HEK293T (cell line): ENCODE measurements around the gene CALML6.
A peak's percentile ranks its signal among the peaks of the same experiment; 100 is the strongest.

Source experiments
- CTCF ChIA-PET: fragments of 350-600 bp; formaldehyde crosslinking; extraction: SDS; loops from one replicate; lab custom pipeline; 2021; ENCODE audit warnings: antibody characterized with exemption, inconsistent platforms; lab: Yijun Ruan, JAX
- POLR2A ChIA-PET: fragments of 350-600 bp; formaldehyde crosslinking; extraction: SDS; loops from one replicate; lab custom pipeline; 2020; ENCODE audit warnings: antibody characterized with exemption, inconsistent platforms; lab: Yijun Ruan, JAX
- DNase-seq: peaks from one replicate; pipeline ENCODE4 v3.0.0; 2012; ENCODE audit warnings: mixed read lengths; ENCODE audit errors: extremely low spot score
- ARNT ChIP-seq: fragments of 450-650 bp; IDR thresholded peaks from 2 replicates; pipeline ENCODE4 v1.6.1; 2017; ENCODE audit warnings: mild to moderate bottlenecking
- BHLHE40 ChIP-seq: fragments of 450-650 bp; IDR thresholded peaks from 2 replicates; pipeline ENCODE4 v1.6.1; 2016; ENCODE audit warnings: mild to moderate bottlenecking, moderate library complexity, borderline replicate concordance
- CTBP1 ChIP-seq: fragments of 450-650 bp; IDR thresholded peaks from 2 replicates; pipeline ENCODE4 v1.6.1; 2016; ENCODE audit warnings: borderline replicate concordance
- ELF4 ChIP-seq: fragments of 450-650 bp; IDR thresholded peaks from 2 replicates; pipeline ENCODE4 v1.6.1; 2017; ENCODE audit warnings: antibody characterized with exemption
- FOXA1 ChIP-seq: fragments of 450-650 bp; IDR thresholded peaks from 2 replicates; pipeline ENCODE4 v1.6.1; 2016; ENCODE audit warnings: mild to moderate bottlenecking
- FOXK2 ChIP-seq: fragments of 450-650 bp; IDR thresholded peaks from 2 replicates; pipeline ENCODE4 v1.6.1; 2016; ENCODE audit warnings: mild to moderate bottlenecking
- FOXM1 ChIP-seq: fragments of 450-650 bp; IDR thresholded peaks from 2 replicates; pipeline ENCODE4 v1.6.1; 2017; ENCODE audit warnings: mild to moderate bottlenecking, borderline replicate concordance
- HDGF ChIP-seq: fragments of 450-650 bp; IDR thresholded peaks from 2 replicates; pipeline ENCODE4 v1.6.1; 2017; ENCODE audit warnings: antibody characterized with exemption, borderline replicate concordance
- L3MBTL2 ChIP-seq: fragments of 450-650 bp; conservative IDR thresholded peaks from 2 replicates; pipeline ENCODE4 v1.6.1; 2016; ENCODE audit warnings: mild to moderate bottlenecking
- LEF1 ChIP-seq: fragments of 450-650 bp; IDR thresholded peaks from 2 replicates; pipeline ENCODE4 v1.6.1; 2017; ENCODE audit warnings: mild to moderate bottlenecking, borderline replicate concordance
- NFRKB ChIP-seq: fragments of 450-650 bp; IDR thresholded peaks from 2 replicates; pipeline ENCODE4 v1.6.1; 2016; ENCODE audit warnings: mild to moderate bottlenecking, moderate library complexity
- PKNOX1 ChIP-seq: fragments of 450-650 bp; IDR thresholded peaks from 2 replicates; pipeline ENCODE4 v1.6.1; 2016
- SP1 ChIP-seq: fragments of 450-650 bp; IDR thresholded peaks from 2 replicates; pipeline ENCODE4 v1.6.1; 2017
- SUZ12 ChIP-seq: fragments of 450-650 bp; IDR thresholded peaks from 2 replicates; pipeline ENCODE4 v1.6.1; 2016; ENCODE audit warnings: mild to moderate bottlenecking
- TARDBP ChIP-seq: fragments of 450-650 bp; IDR thresholded peaks from 2 replicates; pipeline ENCODE4 v1.6.1; 2016
- ZNF384 ChIP-seq: fragments of 450-650 bp; IDR thresholded peaks from 2 replicates; pipeline ENCODE4 v1.6.1; 2016

Gene CALML6

DNA sequence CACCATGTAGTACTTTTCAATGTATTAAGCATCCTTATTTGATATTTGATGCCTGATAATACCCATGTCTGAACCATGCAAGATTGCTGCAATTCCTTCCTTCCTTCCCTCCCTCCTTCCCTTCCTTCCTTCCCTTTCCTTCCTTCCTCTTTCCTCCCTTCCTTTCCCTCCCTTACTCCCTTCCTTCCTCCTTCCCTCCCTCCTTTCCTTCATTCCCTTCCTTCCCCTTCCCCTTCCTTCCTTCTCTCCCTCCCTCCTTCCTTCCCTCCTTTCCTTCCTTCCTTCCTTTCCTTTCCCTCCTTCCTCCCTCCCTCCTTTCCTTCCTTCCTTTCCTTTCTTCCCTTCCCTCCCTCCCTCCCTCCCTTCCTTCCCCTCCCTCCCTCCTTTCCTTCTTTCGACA lies 33.7 kb downstream of the CALML6 start:
- TF ChIP-seq PKNOX1 (no peak), FOXK2 (no peak), HDGF (no peak), CTBP1 (no peak), FOXA1 (no peak), ARNT (no peak), ZNF384 (no peak), SUZ12 (no peak), TARDBP (no peak), BHLHE40 (no peak), LEF1 (no peak), FOXM1 (no peak)
- CTCF ChIA-PET = interaction anchor here (1.3 kb wide), 1 partner anchor 98 kb away, joined by 4 read pairs; no protein-coding TSS in a partner anchor
- DNase-seq = no peak
- POLR2A ChIA-PET = no interaction called here

- TF ChIP-seq L3MBTL2 = no peak
- no peak for TF ChIP-seq NFRKB
- no peak for TF ChIP-seq FOXK2
- no peak for TF ChIP-seq FOXA1
- no peak for TF ChIP-seq ARNT
- TF ChIP-seq TARDBP = no peak
- ChIA-PET CTCF (no interaction called here), POLR2A (no interaction called here)
- DNase-seq = no peak
Observed at GRCh38 chr1:1950940-1951339, 35.9 kb downstream of the CALML6 start.

- TF ChIP-seq ZNF384 (no peak), ARNT (no peak), PKNOX1 (no peak), HDGF (no peak), ELF4 (no peak), SP1 (no peak)
- ChIA-PET CTCF (interaction anchor here (2.1 kb wide), 1 partner anchor 10 kb away, joined by 7 read pairs; no protein-coding TSS in a partner anchor), POLR2A (no interaction called here)
- DNase-seq = no peak
Observed at GRCh38 chr1:1954015-1954414, 39.0 kb downstream of the CALML6 start.

DNA sequence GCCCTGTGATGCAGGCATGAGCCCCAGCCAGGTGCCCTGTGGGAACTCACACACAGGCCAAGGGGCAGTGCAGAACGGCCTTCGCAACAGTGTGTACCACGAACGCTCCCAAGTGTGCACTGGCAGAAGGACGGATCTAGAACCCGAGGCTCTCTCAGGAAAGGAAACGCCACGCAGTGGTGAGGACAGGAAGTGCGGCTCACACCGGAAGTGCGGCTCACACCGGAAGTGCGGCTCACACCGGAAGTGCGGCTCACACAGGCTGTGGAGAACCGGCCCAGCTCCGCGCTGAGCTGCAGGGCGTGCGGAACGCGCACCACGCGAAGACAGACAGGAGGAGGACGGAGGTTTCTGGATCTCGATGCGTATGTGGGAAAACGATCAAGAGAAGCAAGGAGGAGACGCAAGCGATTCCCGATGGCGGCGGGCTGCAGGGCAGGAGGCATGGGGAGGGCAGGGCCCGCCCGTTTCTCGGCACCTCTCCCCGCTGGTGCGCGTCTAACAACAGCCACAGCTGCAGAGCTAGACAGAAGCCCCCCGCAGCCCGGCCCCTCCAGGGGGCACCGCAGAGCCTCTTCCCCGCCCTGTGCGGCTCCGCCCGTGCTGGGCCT lies 39.9 kb downstream of the CALML6 start:
- ChIA-PET POLR2A (no interaction called here), CTCF (interaction anchor here (2.1 kb wide), 1 partner anchor 10 kb away, joined by 7 read pairs; no protein-coding TSS in a partner anchor)
- peak; percentile 58 for DNase-seq
- TF ChIP-seq FOXK2 (no peak), NFRKB (no peak), SP1 (no peak), ZNF384 (no peak), SUZ12 (no peak), LEF1 (no peak), TARDBP (no peak), FOXM1 (no peak)

GRCh38 chr1:1955621-1956094 lies 40.6 kb downstream of the CALML6 start:
- no peak for TF ChIP-seq FOXK2
- no peak for TF ChIP-seq L3MBTL2
- no peak for TF ChIP-seq LEF1
- TF ChIP-seq HDGF = no peak
- TF ChIP-seq ELF4 = no peak
- TF ChIP-seq ARNT = no peak
- no peak for TF ChIP-seq NFRKB
- TF ChIP-seq BHLHE40 = no peak
- TF ChIP-seq PKNOX1 = no peak
- TF ChIP-seq CTBP1 = no peak
- TF ChIP-seq FOXM1 = no peak
- TF ChIP-seq SP1 = no peak
- TF ChIP-seq SUZ12 = no peak
- no peak for TF ChIP-seq ZNF384
- no peak for TF ChIP-seq FOXA1
- no peak for TF ChIP-seq TARDBP
- CTCF ChIA-PET = no interaction called here
- POLR2A ChIA-PET = no interaction called here
- DNase-seq = no peak

- DNase-seq = no peak
- POLR2A ChIA-PET = interaction anchor here (1.0 kb wide), 1 partner anchor 63 kb away, joined by 3 read pairs; the partner anchor contains the start of gene GABRD
- no peak for TF ChIP-seq FOXM1
- TF ChIP-seq TARDBP = no peak
- TF ChIP-seq ARNT = no peak
- no peak for TF ChIP-seq NFRKB
- no peak for TF ChIP-seq L3MBTL2
- no peak for TF ChIP-seq LEF1
- no peak for TF ChIP-seq CTBP1
- TF ChIP-seq SP1 = no peak
- CTCF ChIA-PET = interaction anchor here (1.0 kb wide), 1 partner anchor 89 kb away, joined by 4 read pairs; no protein-coding TSS in a partner anchor
Observed at GRCh38 chr1:1956101-1956500, 41.0 kb downstream of the CALML6 start.
